ENCODE data around the gene CLEC11A. TPM values are rescaled to one million over a fixed set of nuclear protein-coding genes. Genes with fewer than 3 reads are reported as not detected.

The CLEC11A gene
- total and polyA plus RNA-seq, 9 of the 15 experiments (the other 6 are each of a cell fraction or from before 2014, with no cell fraction given) = 0.39 to 43.9 (median 3.4) TPM

- WGBS (ENCODE audit: insufficient coverage, low coverage, missing lambda C conversion rate) = 30% methylated on average over 11 of the region's 11 CpGs
- Histone ChIP-seq H3K4me2 (ENCODE audit: insufficient read depth, low read length) (no peak overlapping the region), H3K4me3 (no peak overlapping the region), H4K20me1 (replicated peaks; ENCODE audit: control insufficient read depth, insufficient read depth, low read length) (no peaks in the 10 kb centered on the region), H3K36me3 (ENCODE audit: control insufficient read depth, insufficient read depth, low read length) (no peaks in the 10 kb centered on the region), H3K9me1 (ENCODE audit: control insufficient read depth, insufficient read depth, low read length) (no peaks in the 10 kb centered on the region), H3K4me1 (replicated peaks in 1 of 2; ENCODE audit: control insufficient read depth in 2 of 2, insufficient read depth in 2 of 2, low read length in 2 of 2) (peaks cover 0 to 5% of the 10 kb centered on the region in 2 experiments; a peak in 2 of 5 replicates), H3K9me3 (replicated peaks; ENCODE audit: control insufficient read depth, insufficient read depth, low read depth, low read length) (no peaks in the 10 kb centered on the region), H3K27me3 (ENCODE audit: control insufficient read depth in 2 of 2, insufficient read depth in 2 of 2, low read length in 2 of 2) (peaks cover 2 to 34% of the 10 kb centered on the region in 2 experiments; a peak in 3 of 5 replicates), H3K27ac (ENCODE audit: extremely low read depth, low read depth, low read length) (no peak overlapping the region), H2AFZ (ENCODE audit: low read depth, low read length) (no peak overlapping the region), H3K79me2 (ENCODE audit: control insufficient read depth, insufficient read depth, low read length) (no peaks in the 10 kb centered on the region), H3K9ac (ENCODE audit: insufficient read depth in 1 of 2, low read depth in 2 of 2, low read length in 2 of 2) (no peak overlapping the region)
- FAIRE-seq (no peak), DNase-seq (ENCODE audit: extremely low read depth in 1 of 4, low spot score in 3 of 4) (no peak), ATAC-seq (no peak)
- no peak for TF ChIP-seq MAFK (IDR thresholded peaks at IDR 0.05; ENCODE audit: low read length)
- TF ChIP-seq ZNF253 (CRISPR knock-in tag; conservative IDR thresholded peaks at IDR 0.05) = no peak
- no peak for TF ChIP-seq PHF8 (IDR thresholded peaks at IDR 0.05; ENCODE audit: borderline replicate concordance, low read length)
- TF ChIP-seq GABPB2 (CRISPR knock-in tag; conservative IDR thresholded peaks at IDR 0.05) = no peak
- no peak for TF ChIP-seq RFX7 (CRISPR knock-in tag; IDR thresholded peaks at IDR 0.05)
- no peak for TF ChIP-seq SIN3B (IDR thresholded peaks at IDR 0.05; ENCODE audit: low read depth)
- TF ChIP-seq MCM3 (IDR thresholded peaks at IDR 0.05) = no peak
- TF ChIP-seq ZC3H8 (IDR thresholded peaks at IDR 0.05) = no peak
- TF ChIP-seq, protein P1, sequence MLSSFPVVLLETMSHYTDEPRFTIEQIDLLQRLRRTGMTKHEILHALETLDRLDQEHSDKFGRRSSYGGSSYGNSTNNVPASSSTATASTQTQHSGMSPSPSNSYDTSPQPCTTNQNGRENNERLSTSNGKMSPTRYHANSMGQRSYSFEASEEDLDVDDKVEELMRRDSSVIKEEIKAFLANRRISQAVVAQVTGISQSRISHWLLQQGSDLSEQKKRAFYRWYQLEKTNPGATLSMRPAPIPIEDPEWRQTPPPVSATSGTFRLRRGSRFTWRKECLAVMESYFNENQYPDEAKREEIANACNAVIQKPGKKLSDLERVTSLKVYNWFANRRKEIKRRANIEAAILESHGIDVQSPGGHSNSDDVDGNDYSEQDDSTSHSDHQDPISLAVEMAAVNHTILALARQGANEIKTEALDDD (IDR thresholded peaks at IDR 0.05) = no peak
- TF ChIP-seq RBM25 (IDR thresholded peaks at IDR 0.05; ENCODE audit: low read depth, low read length, severe bottlenecking) = no peak
- no peak for TF ChIP-seq ZBTB1 (CRISPR knock-in tag; IDR thresholded peaks at IDR 0.05; ENCODE audit: borderline replicate concordance, low read depth)
- intact Hi-C loops (cut with micrococcal nuclease) (no loop called here), in situ Hi-C loops (cut with MboI) (no loop called here)
- ChIA-PET POLR2A (no interaction called here), CTCF (ENCODE audit: low intra/inter-chr PET ratio) (no interaction called here)
- no TSS peak for BruUV-seq (replicated peaks)
These were observed 12.0 kb upstream of the CLEC11A start for GRCh38 chr19:50711196-50711595.
